Testis (tissue), 2 donors: ENCODE measurements around the gene ST7.

Experiments
- POLR2A ChIP-seq: fragments of 450-650 bp; IDR thresholded peaks from one replicate; pipeline ENCODE4 v1.6.1; 2017; ENCODE audit warnings: antibody characterized with exemption, mild to moderate bottlenecking, moderate library complexity
- TF ChIP-seq, protein P1 (sequence below), 3 experiments: fragments of 450-650 bp in 2 of 3; fragments of 200-600 bp in 1 of 3; sonication (generic) in 1 of 3; IDR thresholded peaks; one replicate each; pipeline ENCODE4 v1.5.1; 2016 to 2019; ENCODE audit warnings: antibody characterized with exemption in 3 of 3, mild to moderate bottlenecking in 2 of 3, moderate library complexity in 1 of 3

DNA sequence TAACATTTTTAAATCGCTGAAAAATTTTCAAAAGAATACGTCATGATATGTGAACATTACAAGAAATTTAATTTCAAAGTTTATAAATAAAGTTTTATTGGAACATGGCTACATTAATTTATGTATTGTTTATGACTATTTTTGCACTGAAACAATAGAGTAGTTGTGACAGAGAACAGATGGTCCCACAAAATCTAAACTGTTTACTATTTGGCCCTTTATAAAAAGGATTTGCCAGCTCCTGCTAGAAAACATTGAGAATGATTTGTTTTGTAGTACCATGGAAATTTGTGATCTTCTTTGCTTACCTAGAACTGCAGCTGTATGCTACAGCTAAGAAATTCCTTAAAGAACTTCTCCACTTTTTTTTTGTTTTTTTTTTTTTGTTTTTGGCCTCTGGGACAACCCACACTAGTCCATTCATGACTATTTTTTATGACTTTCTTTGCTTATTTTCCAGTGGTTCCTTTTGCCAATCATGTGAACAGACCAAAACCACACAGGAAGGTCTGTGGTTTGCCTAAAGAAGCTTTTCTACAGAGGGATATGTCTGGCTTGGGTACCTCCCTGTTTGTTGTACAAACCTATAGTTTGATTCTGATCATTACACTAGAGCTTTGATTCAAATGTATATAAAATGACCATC, 55.7 kb downstream of the ST7 start:
- TF ChIP-seq, protein P1, sequence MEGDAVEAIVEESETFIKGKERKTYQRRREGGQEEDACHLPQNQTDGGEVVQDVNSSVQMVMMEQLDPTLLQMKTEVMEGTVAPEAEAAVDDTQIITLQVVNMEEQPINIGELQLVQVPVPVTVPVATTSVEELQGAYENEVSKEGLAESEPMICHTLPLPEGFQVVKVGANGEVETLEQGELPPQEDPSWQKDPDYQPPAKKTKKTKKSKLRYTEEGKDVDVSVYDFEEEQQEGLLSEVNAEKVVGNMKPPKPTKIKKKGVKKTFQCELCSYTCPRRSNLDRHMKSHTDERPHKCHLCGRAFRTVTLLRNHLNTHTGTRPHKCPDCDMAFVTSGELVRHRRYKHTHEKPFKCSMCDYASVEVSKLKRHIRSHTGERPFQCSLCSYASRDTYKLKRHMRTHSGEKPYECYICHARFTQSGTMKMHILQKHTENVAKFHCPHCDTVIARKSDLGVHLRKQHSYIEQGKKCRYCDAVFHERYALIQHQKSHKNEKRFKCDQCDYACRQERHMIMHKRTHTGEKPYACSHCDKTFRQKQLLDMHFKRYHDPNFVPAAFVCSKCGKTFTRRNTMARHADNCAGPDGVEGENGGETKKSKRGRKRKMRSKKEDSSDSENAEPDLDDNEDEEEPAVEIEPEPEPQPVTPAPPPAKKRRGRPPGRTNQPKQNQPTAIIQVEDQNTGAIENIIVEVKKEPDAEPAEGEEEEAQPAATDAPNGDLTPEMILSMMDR (IDR thresholded peaks at IDR 0.05) = no peak
- TF ChIP-seq POLR2A = no peak
